ENCODE data around the gene SPRED2.
A peak's percentile ranks its signal among the peaks of the same experiment; 100 is the strongest.

The SPRED2 gene

GRCh38 chr2:65432227-65433190, at the start of gene SPRED2:
TSS of gene SPRED2 (minus strand) at chr2:65432599. CDS start at chr2:65431987, 612 bp downstream.
- peak; percentile 44 to 66 (median 58) for DNase-seq (ENCODE audit: low read depth in 3 of 3)

GRCh38 chr2:65481961-65482360, 49.6 kb upstream of the SPRED2 start:
- no peak for DNase-seq (ENCODE audit: low read depth in 3 of 3)

GRCh38 chr2:65479524-65479923, 47.1 kb upstream of the SPRED2 start:
- no peak for DNase-seq (ENCODE audit: low read depth in 3 of 3)

GRCh38 chr2:65478498-65479135, 46.2 kb upstream of the SPRED2 start:
- DNase-seq (ENCODE audit: low read depth in 3 of 3): no peak

- DNase-seq (ENCODE audit: low read depth in 3 of 3): no peak
These were observed 45.2 kb upstream of the SPRED2 start for GRCh38 chr2:65477590-65477989.

- DNase-seq (ENCODE audit: low read depth in 3 of 3): no peak
These were observed 44.4 kb upstream of the SPRED2 start for GRCh38 chr2:65476778-65477177.

- DNase-seq (ENCODE audit: low read depth in 3 of 3): no peak
These were observed 42.6 kb upstream of the SPRED2 start for GRCh38 chr2:65475000-65475399.

- DNase-seq (ENCODE audit: low read depth in 3 of 3): no peak
These were observed 40.6 kb upstream of the SPRED2 start for GRCh38 chr2:65473045-65473444.

GRCh38 chr2:65471409-65471808, 39.0 kb upstream of the SPRED2 start:
- DNase-seq (ENCODE audit: low read depth in 3 of 3): no peak

GRCh38 chr2:65466551-65466950, 34.2 kb upstream of the SPRED2 start:
- DNase-seq (ENCODE audit: low read depth in 3 of 3): no peak

- no peak for DNase-seq (ENCODE audit: low read depth in 3 of 3)
These were observed 33.5 kb upstream of the SPRED2 start for GRCh38 chr2:65465857-65466256.

GRCh38 chr2:65465124-65465523, 32.7 kb upstream of the SPRED2 start:
- no peak for DNase-seq (ENCODE audit: low read depth in 3 of 3)

- DNase-seq (ENCODE audit: low read depth in 3 of 3): no peak
These were observed 32.2 kb upstream of the SPRED2 start for GRCh38 chr2:65464604-65465003.

- no peak for DNase-seq (ENCODE audit: low read depth in 3 of 3)
These were observed 26.6 kb upstream of the SPRED2 start for GRCh38 chr2:65458999-65459398.

- no peak for DNase-seq (ENCODE audit: low read depth in 3 of 3)
These were observed 24.5 kb upstream of the SPRED2 start for GRCh38 chr2:65456886-65457285.

- no peak for DNase-seq (ENCODE audit: low read depth in 3 of 3)
These were observed 23.7 kb upstream of the SPRED2 start for GRCh38 chr2:65456064-65456463.

- DNase-seq (ENCODE audit: low read depth in 3 of 3): no peak
These were observed 21.5 kb upstream of the SPRED2 start for GRCh38 chr2:65453916-65454315.

- DNase-seq (ENCODE audit: low read depth in 3 of 3): no peak
These were observed 19.9 kb upstream of the SPRED2 start for GRCh38 chr2:65452150-65452895.

GRCh38 chr2:65450810-65451209, 18.4 kb upstream of the SPRED2 start:
- no peak for DNase-seq (ENCODE audit: low read depth in 3 of 3)

GRCh38 chr2:65450393-65450792, 18.0 kb upstream of the SPRED2 start:
- no peak for DNase-seq (ENCODE audit: low read depth in 3 of 3)

- no peak for DNase-seq (ENCODE audit: low read depth in 3 of 3)
These were observed 11.2 kb upstream of the SPRED2 start for GRCh38 chr2:65443509-65444186.

Data from stimulated activated CD4-positive, alpha-beta T cell treated with anti-CD3 and anti-CD28 coated beads, TNF-alpha, amount 100 ng/mL, for 48 hours (primary cell).